Measurements from ENCODE around the gene PPP2R2B. TPM values are rescaled to one million over a fixed set of nuclear protein-coding genes. Genes with fewer than 3 reads are reported as not detected.

The PPP2R2B gene
- total RNA-seq, 2 donors from 2014 or later: 0.35 to 0.93 TPM

- Histone ChIP-seq H3K9ac (ENCODE audit: low read depth in 2 of 2, low read length in 2 of 2) (no peak overlapping the region), H3K27me3 (no peaks in the 10 kb centered on the region), H3K9me3 (no peaks in the 10 kb centered on the region), H3K27ac (no peak overlapping the region), H3K4me1 (no peaks in the 10 kb centered on the region), H3K4me3 (no peak overlapping the region), H3K36me3 (no peaks in the 10 kb centered on the region)
- TF ChIP-seq CTCF (IDR thresholded peaks at IDR 0.05): no peak
- DNase-seq: no peak
- intact Hi-C loops (cut with DNase I): no loop called here
These were observed 245.8 kb downstream of the PPP2R2B start for GRCh38 chr5:146632620-146633322.

- H3K9ac ChIP-seq (ENCODE audit: low read depth in 2 of 2, low read length in 2 of 2): no peak overlapping the region
- no peaks in the 10 kb centered on the region for H3K27me3 ChIP-seq
- intact Hi-C loops (cut with DNase I): no loop called here
- H3K36me3 ChIP-seq: no peaks in the 10 kb centered on the region
- H3K27ac ChIP-seq: no peak overlapping the region
- no peak overlapping the region for H3K4me3 ChIP-seq
- no peak for TF ChIP-seq CTCF (IDR thresholded peaks at IDR 0.05)
- H3K9me3 ChIP-seq: no peaks in the 10 kb centered on the region
- no peaks in the 10 kb centered on the region for H3K4me1 ChIP-seq
- no peak for DNase-seq
These were observed 248.1 kb downstream of the PPP2R2B start for GRCh38 chr5:146630472-146630871.

GRCh38 chr5:146628950-146629349 lies 249.6 kb downstream of the PPP2R2B start:
- intact Hi-C loops (cut with DNase I): no loop called here
- Histone ChIP-seq H3K27me3 (no peaks in the 10 kb centered on the region), H3K9ac (ENCODE audit: low read depth in 2 of 2, low read length in 2 of 2) (no peak overlapping the region), H3K9me3 (no peaks in the 10 kb centered on the region), H3K4me3 (no peak overlapping the region), H3K27ac (no peak overlapping the region), H3K4me1 (no peaks in the 10 kb centered on the region), H3K36me3 (no peaks in the 10 kb centered on the region)
- no peak for TF ChIP-seq CTCF (IDR thresholded peaks at IDR 0.05)
- no peak for DNase-seq

GRCh38 chr5:146626936-146627335 lies 251.6 kb downstream of the PPP2R2B start:
- DNase-seq: no peak
- intact Hi-C loops (cut with DNase I): no loop called here
- Histone ChIP-seq H3K27ac (no peak overlapping the region), H3K4me3 (no peak overlapping the region), H3K4me1 (no peaks in the 10 kb centered on the region), H3K27me3 (no peaks in the 10 kb centered on the region), H3K9me3 (no peaks in the 10 kb centered on the region), H3K36me3 (no peaks in the 10 kb centered on the region), H3K9ac (ENCODE audit: low read depth in 2 of 2, low read length in 2 of 2) (no peak overlapping the region)
- no peak for TF ChIP-seq CTCF (IDR thresholded peaks at IDR 0.05)

- no peak for DNase-seq
- intact Hi-C loops (cut with DNase I): no loop called here
- Histone ChIP-seq H3K4me3 (no peak overlapping the region), H3K36me3 (no peaks in the 10 kb centered on the region), H3K27ac (no peak overlapping the region), H3K9ac (ENCODE audit: low read depth in 2 of 2, low read length in 2 of 2) (no peak overlapping the region), H3K4me1 (no peaks in the 10 kb centered on the region), H3K9me3 (no peaks in the 10 kb centered on the region), H3K27me3 (no peaks in the 10 kb centered on the region)
- no peak for TF ChIP-seq CTCF (IDR thresholded peaks at IDR 0.05)
These were observed 254.4 kb downstream of the PPP2R2B start for GRCh38 chr5:146624179-146624578.

Data from colonic mucosa (tissue), 4 donors.